Neuronal stem cell (in vitro differentiated cells): ENCODE data around the gene ZFAND3.

Source experiments
- DNase-seq: peaks from one replicate; pipeline ENCODE4 v3.0.0-alpha.2; 2013; ENCODE audit warnings: low spot score
- H2AFZ ChIP-seq: one replicate; pipeline ENCODE4 v1.6.1; 2013; ENCODE audit warnings: mild to moderate bottlenecking, low read length, inconsistent platforms
- H2AK5ac ChIP-seq: 2 replicates; pipeline ENCODE4 v1.6.1; 2013; ENCODE audit warnings: low read depth, mild to moderate bottlenecking, inconsistent platforms, low read length, moderate library complexity, mixed read lengths
- H2BK120ac ChIP-seq: 2 replicates; pipeline ENCODE4 v1.6.1; 2013; ENCODE audit warnings: low read depth, mild to moderate bottlenecking, inconsistent platforms, low read length, moderate library complexity, mixed read lengths
- H2BK12ac ChIP-seq: one replicate; pipeline ENCODE4 v1.6.1; 2013; ENCODE audit warnings: low read length, inconsistent platforms
- H2BK15ac ChIP-seq: 2 replicates; pipeline ENCODE4 v1.6.1; 2013; ENCODE audit warnings: mild to moderate bottlenecking, low read length, inconsistent platforms, mixed read lengths
- H2BK5ac ChIP-seq: one replicate; pipeline ENCODE4 v1.6.1; 2013; ENCODE audit warnings: inconsistent platforms, mild to moderate bottlenecking, low read length, moderate library complexity
- H3K14ac ChIP-seq: one replicate; pipeline ENCODE4 v1.6.1; 2013; ENCODE audit warnings: low read length, inconsistent platforms
- H3K18ac ChIP-seq: 2 replicates; pipeline ENCODE4 v1.6.1; 2013; ENCODE audit warnings: low read length, inconsistent platforms
- H3K23ac ChIP-seq: 2 replicates; pipeline ENCODE4 v1.6.1; 2013; ENCODE audit warnings: low read depth, mild to moderate bottlenecking, mixed read lengths, low read length, inconsistent platforms; ENCODE audit not compliant: poor library complexity
- H3K27ac ChIP-seq: replicated peaks from 3 replicates; pipeline ENCODE4 v1.5.1; 2013; ENCODE audit warnings: low read length, inconsistent platforms
- H3K27me3 ChIP-seq, 3 experiments: 2 replicates each; pipeline ENCODE4 v1.6.1; 2013; ENCODE audit warnings: low read length in 3 of 3, mild to moderate bottlenecking in 2 of 3, inconsistent platforms in 1 of 3, low read depth in 1 of 3, mixed read lengths in 1 of 3, moderate library complexity in 1 of 3; ENCODE audit not compliant: control insufficient read depth in 3 of 3, insufficient read depth in 3 of 3
- H3K36me3 ChIP-seq, 2 donors: replicated peaks in 1 of 2; 2 replicates each; pipeline ENCODE4 v1.6.1; 2013; ENCODE audit warnings: low read length in 2 of 2; ENCODE audit not compliant: control insufficient read depth in 2 of 2, insufficient read depth in 2 of 2
- H3K4ac ChIP-seq: 2 replicates; pipeline ENCODE4 v1.6.1; 2013; ENCODE audit warnings: inconsistent platforms, mild to moderate bottlenecking, low read length, moderate library complexity
- H3K4me1 ChIP-seq, 2 donors: 1 replicate in 1 of 2; 2 replicates in 1 of 2; pipeline ENCODE4 v1.6.1; 2013; ENCODE audit warnings: low read length in 2 of 2, low read depth in 1 of 2; ENCODE audit not compliant: control insufficient read depth in 2 of 2, insufficient read depth in 1 of 2
- H3K4me2 ChIP-seq: one replicate; pipeline ENCODE4 v1.6.1; 2013; ENCODE audit warnings: mild to moderate bottlenecking, low read length, inconsistent platforms; ENCODE audit not compliant: insufficient read depth, poor library complexity, severe bottlenecking
- H3K4me3 ChIP-seq, 2 donors: 2 replicates each; pipeline ENCODE4 v1.5.1; 2013; ENCODE audit warnings: low read length in 2 of 2, mild to moderate bottlenecking in 2 of 2, inconsistent platforms in 1 of 2, moderate library complexity in 1 of 2
- H3K79me1 ChIP-seq: one replicate; pipeline ENCODE4 v1.6.1; 2013; ENCODE audit warnings: low read depth, mild to moderate bottlenecking, inconsistent platforms, low read length, moderate library complexity
- H3K9ac ChIP-seq: one replicate; pipeline ENCODE4 v1.6.1; 2013; ENCODE audit warnings: mild to moderate bottlenecking, low read depth, low read length, inconsistent platforms; ENCODE audit not compliant: poor library complexity
- H3K9me3 ChIP-seq, 2 donors: replicated peaks in 1 of 2; 2 replicates each; pipeline versions ENCODE3 to v1.6.1; 2013; ENCODE audit warnings: low read length in 2 of 2, mild to moderate bottlenecking in 2 of 2, inconsistent platforms in 1 of 2, low read depth in 1 of 2, mixed read lengths in 1 of 2, moderate library complexity in 1 of 2; ENCODE audit not compliant: control insufficient read depth in 2 of 2, insufficient read depth in 1 of 2
- H4K8ac ChIP-seq: one replicate; pipeline ENCODE4 v1.6.1; 2013; ENCODE audit warnings: low read depth, mild to moderate bottlenecking, inconsistent platforms, low read length, moderate library complexity
- H4K91ac ChIP-seq: one replicate; pipeline ENCODE4 v1.6.1; 2013; ENCODE audit warnings: low read length, low read depth, mild to moderate bottlenecking, inconsistent platforms; ENCODE audit not compliant: poor library complexity
- WGBS, 2 donors: extraction: QIAGEN DNeasy Blood & Tissue Kit; methylation state at CpG; one replicate each; pipeline ENCODE4 v1.1.7; 2013; ENCODE audit warnings: missing lambda C conversion rate in 2 of 2, mixed read lengths in 1 of 2; ENCODE audit not compliant: insufficient read length in 2 of 2, insufficient replicate concordance in 1 of 2; ENCODE audit errors: extremely low coverage in 2 of 2; 5-methylcytosine and 5-hydroxymethylcytosine counted together

ZFAND3 gene

GRCh38 chr6:38068854-38069590, 249.5 kb downstream of the ZFAND3 start:
- H2AK5ac ChIP-seq = no peak overlapping the region
- no peak overlapping the region for H3K9ac ChIP-seq
- H3K27me3 ChIP-seq = no peaks in the 10 kb centered on the region
- no peak overlapping the region for H3K23ac ChIP-seq
- no peak overlapping the region for H3K4ac ChIP-seq
- H3K14ac ChIP-seq = no peak overlapping the region
- H2BK15ac ChIP-seq = no peak overlapping the region
- peaks cover 3 to 9% of the 10 kb centered on the region in 2 donors for H3K36me3 ChIP-seq
- no peak overlapping the region for H2AFZ ChIP-seq
- H2BK120ac ChIP-seq = no peak overlapping the region
- H3K79me1 ChIP-seq = no peaks in the 10 kb centered on the region
- DNase-seq = no peak
- H3K4me1 ChIP-seq = peaks cover 0 to 2% of the 10 kb centered on the region in 2 donors
- H2BK5ac ChIP-seq = no peak overlapping the region
- H3K18ac ChIP-seq = no peak overlapping the region
- H4K91ac ChIP-seq = no peak overlapping the region
- no peak overlapping the region for H2BK12ac ChIP-seq
- no CpG with 5 or more reads among the region's 7 CpGs for WGBS, 2 donors
- no peaks in the 10 kb centered on the region for H3K9me3 ChIP-seq
- no peak overlapping the region for H4K8ac ChIP-seq
- no peak overlapping the region for H3K4me2 ChIP-seq
- H3K27ac ChIP-seq = no peak overlapping the region
- no peak overlapping the region for H3K4me3 ChIP-seq

DNA sequence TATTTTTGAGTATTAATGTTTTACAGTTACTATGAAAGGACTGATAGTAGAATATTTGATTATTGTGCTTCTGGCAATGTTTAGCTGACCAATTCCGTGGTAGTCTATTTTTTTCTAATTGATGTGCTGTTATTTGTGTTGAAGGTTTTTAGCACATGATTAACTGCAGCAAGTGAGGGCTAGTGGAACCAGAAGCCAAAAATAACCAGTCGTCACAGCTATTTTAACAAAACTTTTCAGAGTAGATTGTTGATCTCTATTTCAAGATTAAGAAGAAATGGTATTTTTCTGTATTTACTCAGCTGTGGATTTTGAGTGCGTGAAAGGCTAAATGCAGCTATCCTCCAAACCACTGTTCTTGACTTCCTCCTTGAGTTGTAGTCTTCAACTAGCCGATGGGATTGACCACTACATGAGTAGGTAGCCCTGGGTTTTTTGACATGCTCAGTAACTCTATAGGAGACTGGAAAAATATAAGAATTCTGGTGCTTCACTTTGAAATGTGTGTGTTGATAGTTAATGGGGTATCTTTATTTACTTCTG, 258.0 kb downstream of the ZFAND3 start:
- H3K27ac ChIP-seq = no peak overlapping the region
- H3K4me2 ChIP-seq = no peak overlapping the region
- no peak overlapping the region for H4K8ac ChIP-seq
- no peak overlapping the region for H3K14ac ChIP-seq
- no peak overlapping the region for H2BK15ac ChIP-seq
- no CpG with 5 or more reads among the region's 4 CpGs for WGBS, 2 donors
- H3K4ac ChIP-seq = no peak overlapping the region
- no peak overlapping the region for H3K18ac ChIP-seq
- H3K79me1 ChIP-seq = peaks cover 2% of the 10 kb centered on the region
- no peak overlapping the region for H3K4me3 ChIP-seq
- no peak overlapping the region for H2AFZ ChIP-seq
- no peak overlapping the region for H3K9ac ChIP-seq
- no peak overlapping the region for H3K23ac ChIP-seq
- no peaks in the 10 kb centered on the region for H3K4me1 ChIP-seq
- no peak overlapping the region for H2BK120ac ChIP-seq
- H2BK12ac ChIP-seq = no peak overlapping the region
- no peak overlapping the region for H2AK5ac ChIP-seq
- H4K91ac ChIP-seq = no peak overlapping the region
- H3K36me3 ChIP-seq = peaks cover 2 to 8% of the 10 kb centered on the region in 2 donors
- peaks cover 0 to 7% of the 10 kb centered on the region in 2 donors for H3K9me3 ChIP-seq
- no peaks in the 10 kb centered on the region for H3K27me3 ChIP-seq
- no peak for DNase-seq
- H2BK5ac ChIP-seq = no peak overlapping the region

DNA sequence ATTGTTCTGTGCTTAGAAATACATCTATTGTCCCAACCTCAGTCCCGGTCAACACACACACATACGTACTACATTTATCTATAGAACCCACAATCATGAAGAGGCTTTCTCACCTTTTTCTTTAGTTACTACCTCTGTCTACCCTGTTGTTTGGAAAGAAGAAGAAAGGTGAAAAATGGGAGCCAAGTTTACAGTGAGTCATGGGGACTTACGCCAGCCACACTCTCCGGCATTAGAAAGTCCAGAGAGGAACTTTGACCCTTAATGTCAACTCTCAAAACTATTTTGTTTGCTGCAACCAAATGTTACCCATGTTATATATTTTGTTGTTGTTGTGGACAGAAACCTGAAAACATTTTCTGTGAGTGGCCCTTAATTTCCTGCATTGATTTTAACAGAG, 259.1 kb downstream of the ZFAND3 start:
- H2AK5ac ChIP-seq = no peak overlapping the region
- H3K79me1 ChIP-seq = peaks cover 2% of the 10 kb centered on the region
- no peak overlapping the region for H3K18ac ChIP-seq
- H2BK120ac ChIP-seq = no peak overlapping the region
- no peak overlapping the region for H3K4ac ChIP-seq
- H4K8ac ChIP-seq = no peak overlapping the region
- H3K4me3 ChIP-seq = no peak overlapping the region
- WGBS, 2 donors = no CpG with 5 or more reads among the region's 4 CpGs
- H3K4me1 ChIP-seq = no peaks in the 10 kb centered on the region
- H3K27me3 ChIP-seq = no peaks in the 10 kb centered on the region
- H2BK12ac ChIP-seq = no peak overlapping the region
- no peak overlapping the region for H2BK15ac ChIP-seq
- H3K36me3 ChIP-seq = peaks cover 5 to 15% of the 10 kb centered on the region in 2 donors
- no peak overlapping the region for H2BK5ac ChIP-seq
- H3K9me3 ChIP-seq = peaks cover 3 to 7% of the 10 kb centered on the region in 2 donors
- H3K14ac ChIP-seq = no peak overlapping the region
- DNase-seq = no peak
- H3K23ac ChIP-seq = no peak overlapping the region
- no peak overlapping the region for H3K9ac ChIP-seq
- no peak overlapping the region for H3K27ac ChIP-seq
- no peak overlapping the region for H3K4me2 ChIP-seq
- no peak overlapping the region for H4K91ac ChIP-seq
- H2AFZ ChIP-seq = no peak overlapping the region

DNA sequence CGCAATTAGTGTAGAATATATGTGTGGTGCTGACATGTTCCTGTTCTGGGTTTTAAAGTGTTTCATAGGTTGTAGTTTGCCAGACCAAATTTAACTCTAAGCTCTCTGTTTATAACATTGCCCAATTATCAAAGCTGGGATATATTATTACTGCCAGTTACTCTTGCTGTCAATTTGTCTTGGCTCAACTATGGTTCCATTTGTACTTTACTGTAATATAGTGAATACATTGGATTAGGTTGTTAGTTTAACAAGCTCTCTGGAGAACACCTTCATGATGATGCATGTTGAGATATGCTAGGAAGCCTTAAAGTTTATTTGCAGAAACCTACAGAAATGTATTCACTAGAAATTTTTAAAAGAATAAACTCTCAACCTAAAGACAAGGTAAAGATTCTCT, 259.6 kb downstream of the ZFAND3 start:
- Histone ChIP-seq H2AK5ac (no peak overlapping the region), H2BK15ac (no peak overlapping the region), H3K4me2 (no peak overlapping the region), H3K27ac (no peak overlapping the region), H3K14ac (no peak overlapping the region), H3K18ac (no peak overlapping the region), H3K4ac (no peak overlapping the region), H2BK12ac (no peak overlapping the region), H3K9me3 (peaks cover 3 to 7% of the 10 kb centered on the region in 2 donors), H2BK120ac (no peak overlapping the region), H4K91ac (no peak overlapping the region), H4K8ac (no peak overlapping the region), H3K4me3 (no peak overlapping the region), H3K27me3 (no peaks in the 10 kb centered on the region), H3K36me3 (peaks cover 5 to 15% of the 10 kb centered on the region in 2 donors), H3K23ac (no peak overlapping the region), H3K79me1 (peaks cover 2% of the 10 kb centered on the region), H3K4me1 (no peaks in the 10 kb centered on the region), H2BK5ac (no peak overlapping the region), H3K9ac (no peak overlapping the region), H2AFZ (no peak overlapping the region)
- no CpG with 5 or more reads among the region's 1 CpG for WGBS, 2 donors
- DNase-seq = no peak
